Kidney (tissue), 14 donors: ENCODE measurements around the gene GFM1. TPM values are rescaled to one million over a fixed set of nuclear protein-coding genes. Genes with fewer than 3 reads are reported as not detected.

Experiments
- DNase-seq, 5 donors: peaks; one replicate each; pipeline ENCODE4 v3.0.0-alpha.2; 2013 to 2020
- FAIRE-seq: peaks from 2 replicates; lab custom pipeline; 2012; peaks lifted over from hg19 to GRCh38; lab: Jason Lieb, UNC
- H3K27ac ChIP-seq, 2 donors: one replicate each; pipeline ENCODE4 v1.7.0; 2013; ENCODE audit warnings: low read depth in 2 of 2, low read length in 2 of 2, inconsistent platforms in 1 of 2
- H3K27me3 ChIP-seq: one replicate; pipeline ENCODE4 v1.7.1; 2013; ENCODE audit warnings: low read length, inconsistent platforms; ENCODE audit not compliant: control insufficient read depth, insufficient read depth
- H3K36me3 ChIP-seq, 3 donors: one replicate each; pipeline versions ENCODE4 v1.7.0 to v1.7.1; 2013; ENCODE audit warnings: low read length in 3 of 3, control low read depth in 1 of 3, inconsistent platforms in 1 of 3; ENCODE audit not compliant: insufficient read depth in 3 of 3, control insufficient read depth in 2 of 3
- H3K4me1 ChIP-seq, 3 donors: one replicate each; pipeline versions ENCODE4 v1.7.0 to v1.7.1; 2013; ENCODE audit warnings: low read length in 3 of 3, inconsistent platforms in 1 of 3, low read depth in 1 of 3; ENCODE audit not compliant: control insufficient read depth in 2 of 3, insufficient read depth in 2 of 3
- H3K4me3 ChIP-seq, 3 donors: one replicate each; pipeline versions ENCODE4 v1.7.0 to v1.8.1; 2013; ENCODE audit warnings: low read length in 3 of 3, control low read depth in 1 of 3, inconsistent platforms in 1 of 3
- H3K9ac ChIP-seq, 3 donors: one replicate each; pipeline versions ENCODE4 v1.7.0 to v1.7.1; 2013; ENCODE audit warnings: low read length in 3 of 3, control low read depth in 1 of 3, inconsistent platforms in 1 of 3
- H3K9me3 ChIP-seq, 3 donors: one replicate each; pipeline versions ENCODE4 v1.7.0 to v1.7.1; 2013; ENCODE audit warnings: low read length in 3 of 3, control low read depth in 1 of 3, inconsistent platforms in 1 of 3; ENCODE audit not compliant: control insufficient read depth in 2 of 3, insufficient read depth in 1 of 3
- intact Hi-C: fragments of 100-400 bp; cut with DNase I; formaldehyde crosslinking; loops from one replicate; pipeline ENCODE4 v1.11.1; 2022
- polyA plus RNA-seq: library from polyadenylated mRNA; stranded (reverse); fragments of 350-450 nt; fragmentation: Illumina TruSeq; extraction: RNeasy Lipid Tissue Mini Kit (QIAGEN cat#74804); gene quantifications from one replicate; pipeline ENCODE4 v1.2.3, GENCODE V29; 2014; ENCODE audit warnings: low read depth, low replicate concordance; ENCODE audit not compliant: insufficient read depth
- total RNA-seq: library from RNA; stranded (reverse); fragmentation: NEBNext Ultra II Directional; extraction: Animal tissue kit (Norgen Biotek cat#: 25700); gene quantifications from one replicate; pipeline ENCODE4 v1.2.1, GENCODE V29; 2021
- TF ChIP-seq, protein P1 (sequence below): IDR thresholded peaks from 3 replicates; pipeline ENCODE4 v1.5.1; 2012; ENCODE audit warnings: mild to moderate bottlenecking, moderate library complexity, borderline replicate concordance; ENCODE audit not compliant: insufficient read depth; ENCODE audit errors: extremely low read depth
- donor health status: control.
- donor health status: control.
- donor health status: control.
- donor health status: control.
- donor health status: control.
- donor health status: DM: yes; HTN: yes; CAD: no.
- donor health status: Normal renal cell carcinoma (clear cell type).

GFM1 gene
- total and polyA plus RNA-seq, 2 donors from 2014 or later: 21.9 to 49.3 TPM

DNA sequence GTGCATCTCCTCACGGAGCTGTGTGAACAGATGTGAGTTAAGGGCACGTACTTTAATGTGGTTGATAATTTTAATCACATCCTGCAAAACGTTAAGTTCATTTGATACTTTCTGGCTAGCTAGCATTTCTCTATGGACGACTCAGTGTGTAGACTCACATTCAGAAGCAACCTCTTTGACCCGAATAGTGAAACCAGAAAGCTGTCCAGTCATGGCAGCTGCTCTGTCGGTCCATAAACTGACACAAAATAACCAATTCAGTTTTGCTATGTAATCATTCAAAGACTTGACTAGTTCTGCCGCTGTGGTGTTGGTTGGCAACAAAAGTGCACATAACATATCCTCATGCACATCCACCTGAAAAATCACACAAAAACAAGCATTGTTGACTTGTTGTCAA, 3.7 kb upstream of the GFM1 start:
- DNase-seq: no peak
- intact Hi-C loops: no loop called here
- Histone ChIP-seq H3K27ac (no peak overlapping the region), H3K4me3 (no peak overlapping the region), H3K36me3 (no peaks in the 10 kb centered on the region), H3K9me3 (no peaks in the 10 kb centered on the region), H3K4me1 (no peaks in the 10 kb centered on the region), H3K27me3 (no peaks in the 10 kb centered on the region), H3K9ac (no peak overlapping the region)
- TF ChIP-seq, protein P1, sequence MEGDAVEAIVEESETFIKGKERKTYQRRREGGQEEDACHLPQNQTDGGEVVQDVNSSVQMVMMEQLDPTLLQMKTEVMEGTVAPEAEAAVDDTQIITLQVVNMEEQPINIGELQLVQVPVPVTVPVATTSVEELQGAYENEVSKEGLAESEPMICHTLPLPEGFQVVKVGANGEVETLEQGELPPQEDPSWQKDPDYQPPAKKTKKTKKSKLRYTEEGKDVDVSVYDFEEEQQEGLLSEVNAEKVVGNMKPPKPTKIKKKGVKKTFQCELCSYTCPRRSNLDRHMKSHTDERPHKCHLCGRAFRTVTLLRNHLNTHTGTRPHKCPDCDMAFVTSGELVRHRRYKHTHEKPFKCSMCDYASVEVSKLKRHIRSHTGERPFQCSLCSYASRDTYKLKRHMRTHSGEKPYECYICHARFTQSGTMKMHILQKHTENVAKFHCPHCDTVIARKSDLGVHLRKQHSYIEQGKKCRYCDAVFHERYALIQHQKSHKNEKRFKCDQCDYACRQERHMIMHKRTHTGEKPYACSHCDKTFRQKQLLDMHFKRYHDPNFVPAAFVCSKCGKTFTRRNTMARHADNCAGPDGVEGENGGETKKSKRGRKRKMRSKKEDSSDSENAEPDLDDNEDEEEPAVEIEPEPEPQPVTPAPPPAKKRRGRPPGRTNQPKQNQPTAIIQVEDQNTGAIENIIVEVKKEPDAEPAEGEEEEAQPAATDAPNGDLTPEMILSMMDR: no peak
- FAIRE-seq: no peak

DNA sequence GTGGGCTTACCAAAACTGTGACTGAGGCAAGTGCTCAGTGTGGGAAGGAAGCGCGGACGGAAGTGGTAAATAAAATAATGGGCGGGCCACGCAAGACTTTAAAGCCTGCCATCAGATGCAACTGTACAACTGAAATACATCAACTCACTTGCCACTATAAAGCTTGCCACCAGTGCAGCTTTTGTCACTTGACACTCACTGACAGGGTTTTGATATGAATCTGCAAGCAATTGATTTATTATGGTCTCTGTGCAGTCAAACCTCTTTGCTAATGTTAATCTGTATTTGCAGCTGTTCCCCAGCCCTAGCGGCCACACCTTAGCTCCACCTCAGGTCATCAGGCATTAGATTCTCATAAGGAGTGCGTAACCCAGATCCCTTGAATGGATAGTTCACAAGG, 2.3 kb upstream of the GFM1 start:
- Histone ChIP-seq H3K27ac (no peak overlapping the region), H3K9me3 (no peaks in the 10 kb centered on the region), H3K4me3 (no peak overlapping the region), H3K4me1 (peaks cover 0 to 3% (median 0%) of the 10 kb centered on the region in 3 donors), H3K9ac (no peak overlapping the region), H3K36me3 (peaks cover 0 to 2% (median under 1%) of the 10 kb centered on the region in 3 donors), H3K27me3 (no peaks in the 10 kb centered on the region)
- intact Hi-C loops: no loop called here
- no peak for DNase-seq
- no peak for FAIRE-seq
- TF ChIP-seq, protein P1: no peak

DNA sequence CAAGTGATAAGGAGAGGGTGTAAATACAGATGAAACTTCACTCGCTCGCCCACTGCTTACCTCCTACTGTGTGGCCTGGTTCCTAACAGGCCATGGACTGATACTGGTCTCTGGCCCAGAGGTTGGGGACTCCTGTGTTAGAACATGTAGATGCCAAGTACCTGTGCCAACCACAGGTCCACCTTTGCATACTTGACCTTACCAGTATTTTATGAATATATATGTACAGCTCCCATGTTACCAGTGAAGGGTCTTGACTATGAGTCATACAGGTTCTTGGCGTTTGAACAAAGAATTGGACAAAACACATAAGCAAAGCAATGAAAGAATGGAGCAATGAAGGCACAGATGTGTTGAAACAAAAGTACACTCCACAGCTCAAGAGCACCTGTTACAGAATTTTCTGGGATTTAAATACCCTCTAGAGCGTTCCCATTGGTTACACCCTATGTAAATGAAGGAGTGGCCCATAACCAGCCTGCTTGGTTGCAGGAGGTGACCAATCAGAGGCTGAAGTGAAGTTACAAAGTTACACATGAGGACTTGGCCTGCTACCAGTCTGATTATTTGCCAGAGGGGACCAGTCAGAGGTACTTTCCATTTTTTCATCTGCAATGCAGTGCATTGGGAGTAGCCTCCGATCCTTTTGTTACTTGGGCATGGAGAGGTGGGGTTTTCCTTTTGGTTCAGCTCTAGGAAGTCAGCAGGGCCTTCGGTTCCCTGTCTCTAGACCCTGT, 1.7 kb upstream of the GFM1 start:
- no peak overlapping the region for H3K27ac ChIP-seq
- intact Hi-C loops: no loop called here
- no peak for FAIRE-seq

More for the DNA sequence above, 1.7 kb upstream of the GFM1 start:
- Histone ChIP-seq H3K4me1 (peaks cover 0 to 3% (median 0%) of the 10 kb centered on the region in 3 donors), H3K9me3 (no peaks in the 10 kb centered on the region), H3K4me3 (no peak overlapping the region), H3K27me3 (no peaks in the 10 kb centered on the region), H3K9ac (no peak overlapping the region), H3K36me3 (peaks cover 0 to 6% (median 2%) of the 10 kb centered on the region in 3 donors)
- DNase-seq: no peak
- TF ChIP-seq, protein P1: no peak
